ENCODE data around the gene IL27RA. TPM values are rescaled to one million over a fixed set of nuclear protein-coding genes. Genes with fewer than 3 reads are reported as not detected.

IL27RA gene
- total RNA-seq, 2 experiments from 2014 or later, result 46.5 to 48.2 TPM

DNA sequence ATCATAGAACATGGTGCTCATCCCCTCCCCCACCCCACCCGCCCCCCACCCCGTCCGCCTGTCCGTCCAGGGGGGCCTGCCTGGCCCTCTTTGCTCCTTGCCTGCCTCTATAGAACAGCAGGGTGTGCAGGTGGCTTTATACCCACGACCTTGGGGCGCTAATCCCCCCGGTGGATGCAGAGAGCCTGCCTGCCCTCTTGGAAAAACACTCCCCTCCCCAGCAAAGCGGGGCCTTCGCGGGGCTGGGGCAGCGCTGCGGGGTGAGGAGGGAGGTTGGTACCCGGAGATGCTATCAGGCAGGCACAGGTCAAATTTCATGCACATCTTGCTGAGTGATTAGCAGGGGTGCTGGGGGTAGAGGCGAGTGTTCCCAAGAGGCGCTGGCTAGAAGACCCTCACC is 47.4 kb upstream of the IL27RA start:
- no peak overlapping the region for H3K4me3 Mint-ChIP-seq

DNA sequence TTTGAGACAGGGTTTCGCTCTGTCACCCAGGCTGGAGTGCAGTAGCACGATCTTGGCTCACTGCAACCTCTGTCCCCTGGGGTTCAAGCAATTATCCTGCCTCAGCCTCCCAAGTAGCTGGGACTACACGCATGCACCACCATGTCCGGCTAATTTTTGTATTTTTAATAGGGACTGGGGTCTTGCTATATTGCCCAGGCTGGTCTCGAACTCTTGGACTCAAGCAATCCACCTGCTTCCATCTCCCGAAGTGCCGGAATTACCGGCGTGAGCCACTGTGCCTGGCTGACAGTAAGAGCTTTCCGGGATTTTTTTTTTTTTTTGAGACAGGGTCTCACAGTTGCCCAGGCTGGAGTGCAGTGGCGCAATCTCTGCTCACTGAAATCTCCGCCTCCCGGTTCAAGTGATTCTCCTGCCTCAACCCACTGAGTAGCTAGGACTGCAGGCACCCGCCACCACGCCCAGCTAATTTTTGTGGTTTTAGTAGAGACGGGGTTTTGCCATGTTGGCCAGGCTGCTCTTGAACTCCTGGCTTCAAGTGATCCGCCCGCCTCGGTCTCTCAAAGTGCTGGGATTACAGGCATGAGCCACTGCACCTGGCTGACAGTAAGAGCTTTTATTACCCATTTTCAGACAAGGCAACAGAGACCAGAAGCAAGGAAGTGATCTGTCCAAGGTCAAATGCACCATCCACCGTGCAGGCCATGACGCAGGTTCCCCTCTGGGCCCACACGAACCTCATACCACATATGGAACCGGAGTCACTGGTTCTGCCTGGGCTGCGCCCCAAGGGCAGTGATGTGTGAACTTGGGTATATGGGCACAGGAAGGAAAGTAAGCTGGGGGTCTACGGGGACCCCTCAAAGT is 46.5 kb upstream of the IL27RA start:
- DNase-seq (peak; percentile 44), ATAC-seq (no peak)
- ChIA-PET POLR2A (interaction anchor here (0.8 to 8.5 kb wide), 7 partner anchors 9 to 130 kb away, joined by 4 to 96 read pairs (median 6); partner anchors contain the start of genes DCAF15, IL27RA and RFX1), CTCF (interaction anchor here (0.6 to 1.3 kb wide), 3 partner anchors 14 to 512 kb away, joined by 3 to 4 read pairs (median 3); partner anchors contain the start of gene IL27RA)
- Mint-ChIP-seq H3K27ac (peak overlapping the region; percentile 98), H3K4me3 (peak overlapping the region; percentile 46), H3K36me3 (ENCODE audit: low read depth) (peaks cover 7% of the 10 kb centered on the region), H3K4me1 (ENCODE audit: low read depth) (peaks cover 65% of the 10 kb centered on the region), H3K27me3 (no peaks in the 10 kb centered on the region), H3K9me3 (no peaks in the 10 kb centered on the region)
- TF ChIP-seq, protein P1, sequence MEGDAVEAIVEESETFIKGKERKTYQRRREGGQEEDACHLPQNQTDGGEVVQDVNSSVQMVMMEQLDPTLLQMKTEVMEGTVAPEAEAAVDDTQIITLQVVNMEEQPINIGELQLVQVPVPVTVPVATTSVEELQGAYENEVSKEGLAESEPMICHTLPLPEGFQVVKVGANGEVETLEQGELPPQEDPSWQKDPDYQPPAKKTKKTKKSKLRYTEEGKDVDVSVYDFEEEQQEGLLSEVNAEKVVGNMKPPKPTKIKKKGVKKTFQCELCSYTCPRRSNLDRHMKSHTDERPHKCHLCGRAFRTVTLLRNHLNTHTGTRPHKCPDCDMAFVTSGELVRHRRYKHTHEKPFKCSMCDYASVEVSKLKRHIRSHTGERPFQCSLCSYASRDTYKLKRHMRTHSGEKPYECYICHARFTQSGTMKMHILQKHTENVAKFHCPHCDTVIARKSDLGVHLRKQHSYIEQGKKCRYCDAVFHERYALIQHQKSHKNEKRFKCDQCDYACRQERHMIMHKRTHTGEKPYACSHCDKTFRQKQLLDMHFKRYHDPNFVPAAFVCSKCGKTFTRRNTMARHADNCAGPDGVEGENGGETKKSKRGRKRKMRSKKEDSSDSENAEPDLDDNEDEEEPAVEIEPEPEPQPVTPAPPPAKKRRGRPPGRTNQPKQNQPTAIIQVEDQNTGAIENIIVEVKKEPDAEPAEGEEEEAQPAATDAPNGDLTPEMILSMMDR (IDR thresholded peaks at IDR 0.05), result no peak
- intact Hi-C loops (cut with micrococcal nuclease), result no loop called here

More for the DNA sequence above, 47.4 kb upstream of the IL27RA start:
- ChIA-PET CTCF (interaction anchor here (0.6 to 1.2 kb wide), 2 partner anchors 89 to 513 kb away, joined by 3 to 4 read pairs; no protein-coding TSS in a partner anchor), POLR2A (interaction anchor here (1.6 to 8.5 kb wide), 3 partner anchors 8 to 48 kb away, joined by 4 to 96 read pairs (median 7); partner anchors contain the start of gene RFX1)
- no peaks in the 10 kb centered on the region for H3K27me3 Mint-ChIP-seq
- intact Hi-C loops (cut with micrococcal nuclease), result no loop called here
- peaks cover 62% of the 10 kb centered on the region for H3K4me1 Mint-ChIP-seq (ENCODE audit: low read depth)
- TF ChIP-seq, protein P1 (IDR thresholded peaks at IDR 0.05), result no peak
- no peak for DNase-seq
- H3K36me3 Mint-ChIP-seq (ENCODE audit: low read depth), result peaks cover 7% of the 10 kb centered on the region
- no peaks in the 10 kb centered on the region for H3K9me3 Mint-ChIP-seq
- H3K27ac Mint-ChIP-seq, result no peak overlapping the region
- ATAC-seq, result no peak

DNA sequence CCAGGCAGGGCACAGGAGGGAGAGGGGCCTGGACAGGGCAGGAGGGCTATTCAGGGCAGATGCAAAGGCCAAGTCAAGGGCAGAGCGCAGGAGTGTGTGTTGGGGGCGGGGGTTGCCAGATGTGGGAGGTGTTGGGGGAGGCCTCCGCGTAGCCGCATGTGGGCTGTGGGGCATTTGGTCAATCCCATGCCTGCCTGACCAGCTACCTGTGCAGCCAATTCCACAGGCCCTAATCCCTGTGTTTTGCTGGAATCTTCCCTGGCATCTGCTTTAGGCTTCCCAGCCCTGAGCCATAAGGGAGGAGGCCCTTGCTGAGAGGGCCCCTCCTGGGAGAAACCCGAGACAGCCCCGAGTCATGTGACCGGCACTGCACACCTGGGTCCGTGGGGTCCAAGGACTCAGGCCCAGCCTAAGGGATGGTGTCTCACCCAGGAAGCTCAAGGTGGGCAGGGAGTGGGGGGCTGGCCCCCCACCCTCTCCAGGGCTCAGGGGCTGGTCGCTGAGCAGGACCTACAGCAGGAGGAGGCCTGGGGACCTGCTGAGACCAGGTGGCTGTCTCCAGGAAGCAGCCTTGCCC is 45.7 kb upstream of the IL27RA start:
- ChIA-PET CTCF (interaction anchor here (1.0 to 1.4 kb wide), 3 partner anchors 13 to 46 kb away, joined by 3 to 4 read pairs (median 4); partner anchors contain the start of gene IL27RA), POLR2A (interaction anchor here (0.8 to 8.5 kb wide), 7 partner anchors 10 to 130 kb away, joined by 4 to 96 read pairs (median 6); partner anchors contain the start of genes DCAF15, IL27RA and RFX1)
- DNase-seq, result peak; percentile 36
- Mint-ChIP-seq H3K27me3 (no peaks in the 10 kb centered on the region), H3K9me3 (no peaks in the 10 kb centered on the region), H3K4me3 (peak overlapping the region; percentile 67), H3K27ac (peak overlapping the region; percentile 98), H3K4me1 (ENCODE audit: low read depth) (peaks cover 65% of the 10 kb centered on the region), H3K36me3 (ENCODE audit: low read depth) (peaks cover 7% of the 10 kb centered on the region)
- TF ChIP-seq, protein P1 (IDR thresholded peaks at IDR 0.05), result no peak
- ATAC-seq, result peak; percentile 4
- intact Hi-C loops (cut with micrococcal nuclease), result no loop called here

DNA sequence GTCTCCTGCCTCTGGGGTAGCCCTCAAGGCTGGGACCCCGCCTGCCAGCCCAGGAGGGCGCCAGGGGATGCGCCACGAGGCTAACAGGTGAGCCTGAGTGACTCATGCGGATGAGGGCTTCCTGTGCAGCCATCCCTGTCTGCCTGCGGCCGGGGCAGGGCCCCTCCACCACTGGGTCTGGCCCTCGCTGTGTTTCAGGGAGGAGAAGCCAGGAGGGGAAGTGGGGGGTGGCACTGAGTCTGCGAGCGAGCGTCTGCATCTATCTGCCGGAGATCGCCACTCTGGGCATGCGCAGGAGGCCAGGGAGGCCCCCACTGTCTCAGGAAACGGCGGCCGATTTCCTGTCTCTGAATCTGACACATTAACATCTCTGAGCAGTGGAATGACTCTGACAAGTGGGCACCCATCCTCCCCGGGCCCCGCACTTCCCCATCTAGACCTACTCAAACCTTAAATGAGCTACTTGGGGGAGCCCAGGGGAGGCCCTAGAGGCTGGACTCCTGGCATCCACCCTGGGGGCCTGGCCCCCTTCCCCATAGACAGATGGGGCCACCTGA is 45.1 kb upstream of the IL27RA start:
- Mint-ChIP-seq H3K4me1 (ENCODE audit: low read depth) (peaks cover 65% of the 10 kb centered on the region), H3K27me3 (no peaks in the 10 kb centered on the region), H3K4me3 (peak overlapping the region; percentile 67), H3K27ac (peak overlapping the region; percentile 98), H3K9me3 (no peaks in the 10 kb centered on the region), H3K36me3 (ENCODE audit: low read depth) (peaks cover 9% of the 10 kb centered on the region)
- DNase-seq, result peak; percentile 100
- CTCF ChIA-PET, result interaction anchor here (0.9 to 3.2 kb wide), 4 partner anchors 12 to 420 kb away, joined by 3 to 11 read pairs (median 4); partner anchors contain the start of gene IL27RA
- peak; percentile 93 for ATAC-seq
- intact Hi-C loops (cut with micrococcal nuclease), result no loop called here
- TF ChIP-seq, protein P1 (IDR thresholded peaks at IDR 0.05), result no peak
- POLR2A ChIA-PET, result interaction anchor here (1.5 to 8.5 kb wide), 4 partner anchors 16 to 85 kb away, joined by 5 to 96 read pairs (median 8); partner anchors contain the start of genes DCAF15, IL27RA and RFX1

Measured in activated CD8-positive, alpha-beta T cell treated with anti-CD3 and anti-CD28 coated beads for 36 hours (primary cell).